ENCODE results near the gene PPDPF.

DNA sequence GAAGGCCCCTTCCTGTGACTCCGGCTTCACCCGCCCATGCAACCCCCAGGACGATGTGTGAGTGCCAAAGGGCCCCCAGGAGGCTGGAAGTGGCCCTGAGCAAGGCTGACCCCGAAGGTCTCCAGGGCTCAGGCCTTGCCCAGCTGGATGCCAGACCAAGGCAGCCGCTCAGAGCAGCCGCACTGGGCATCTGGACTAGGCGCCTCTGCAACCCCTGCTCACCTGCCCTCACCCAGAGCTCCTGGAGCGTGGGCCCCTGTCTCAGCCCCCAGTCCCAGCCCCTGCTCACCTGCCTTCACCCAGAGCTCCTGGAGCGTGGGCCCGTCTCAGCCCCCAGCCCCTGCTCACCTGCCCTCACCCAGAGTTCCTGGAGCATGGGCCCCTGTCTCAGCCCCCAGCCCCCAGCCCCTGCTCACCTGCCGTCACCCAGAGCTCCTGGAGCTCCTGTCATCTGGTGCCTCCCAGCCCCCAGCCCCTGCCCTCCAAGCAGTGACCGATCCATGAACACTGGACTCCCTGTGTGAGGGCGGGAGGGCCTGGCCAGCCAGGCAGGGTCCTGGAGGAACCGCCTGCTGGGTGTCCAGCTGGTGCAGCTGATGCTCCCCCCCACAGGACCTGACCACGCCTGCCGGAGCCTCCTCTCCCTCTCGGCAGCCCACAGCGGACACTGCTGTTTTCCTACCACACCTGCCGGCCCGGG is 25.8 kb downstream of the PPDPF start:
- TF ChIP-seq EZH2phosphoT487 (IDR thresholded peaks at IDR 0.05; ENCODE audit: borderline replicate concordance, low read length) (no peak), CTCF (IDR thresholded peaks at IDR 0.05; ENCODE audit: low read depth, low read length, poor library complexity, severe bottlenecking) (no peak)

All from DOHH2 (cell line).